MCF 10A (cell line): Measurements from ENCODE around the gene FBF1. TPM values are rescaled to one million over a fixed set of nuclear protein-coding genes. Genes with fewer than 3 reads are reported as not detected.

Experiments
- BruUV-seq: library from RNA; stranded (reverse); fragments of 400-500 nt; replicated peaks from 2 replicates; lab custom pipeline; 2021; lab: Mats Ljungman, UMichigan
- CTCF ChIA-PET: fragments of 300-600 bp; sonication (Branson Sonifier 250); formaldehyde crosslinking; extraction: SDS; loops from one replicate; lab custom pipeline; 2021; ENCODE audit warnings: antibody characterized with exemption, inconsistent platforms; lab: Yijun Ruan, JAX
- POLR2A ChIA-PET: fragments of 300-600, 350-650 bp; sonication (Branson Sonifier 250); formaldehyde crosslinking; extraction: SDS; loops from one replicate; lab custom pipeline; 2020; ENCODE audit warnings: antibody characterized with exemption, inconsistent platforms; lab: Yijun Ruan, JAX
- DNase-seq: peaks from one replicate; pipeline ENCODE4 v3.0.0-alpha.2; 2018; ENCODE audit not compliant: unreplicated experiment
- H3K27ac Mint-ChIP-seq: one replicate; pipeline ENCODE4 v1.8.0; 2022; ENCODE audit warnings: mild to moderate bottlenecking, low read depth, mixed read lengths; ENCODE audit not compliant: unreplicated experiment
- H3K27me3 Mint-ChIP-seq: one replicate; pipeline ENCODE4 v1.8.0; 2022; ENCODE audit warnings: mixed read lengths; ENCODE audit not compliant: insufficient read depth, unreplicated experiment
- H3K36me3 Mint-ChIP-seq: one replicate; pipeline ENCODE4 v1.8.0; 2022; ENCODE audit warnings: mild to moderate bottlenecking, moderate library complexity, mixed read lengths; ENCODE audit not compliant: insufficient read depth, unreplicated experiment
- H3K4me1 Mint-ChIP-seq: one replicate; pipeline ENCODE4 v1.8.0; 2022; ENCODE audit warnings: mixed read lengths; ENCODE audit not compliant: insufficient read depth, unreplicated experiment
- H3K4me3 Mint-ChIP-seq: one replicate; pipeline ENCODE4 v1.8.0; 2022; ENCODE audit warnings: mild to moderate bottlenecking, moderate library complexity, mixed read lengths; ENCODE audit not compliant: unreplicated experiment
- H3K9me3 Mint-ChIP-seq: one replicate; pipeline ENCODE4 v1.8.0; 2022; ENCODE audit warnings: mixed read lengths; ENCODE audit not compliant: unreplicated experiment
- CTCF ChIP-seq: fragments of 200-600 bp; IDR thresholded peaks from one replicate; pipeline ENCODE4 v1.8.0; 2022; ENCODE audit warnings: antibody characterized with exemption, mild to moderate bottlenecking; ENCODE audit not compliant: unreplicated experiment
- intact Hi-C: fragments of 100-400 bp; cut with micrococcal nuclease; formaldehyde crosslinking; loops from 2 replicates; pipeline ENCODE4 v1.14.1; 2022
- total RNA-seq: library from RNA; stranded (reverse); gene quantifications from 2 replicates; pipeline ENCODE4 v1.2.3, GENCODE V29; 2022

The FBF1 gene
- total RNA-seq, 1 experiment from 2014 or later = 14.0 TPM

GRCh38 chr17:75910699-75911098 lies 30.1 kb downstream of the FBF1 start:
- no peak for TF ChIP-seq CTCF
- ChIA-PET CTCF (interaction anchor here (1.2 to 1.6 kb wide), 3 partner anchors 35 to 95 kb away, joined by 3 to 6 read pairs (median 3); no protein-coding TSS in a partner anchor), POLR2A (interaction anchor here (1.6 kb wide), 1 partner anchor 17 kb away, joined by 5 read pairs; no protein-coding TSS in a partner anchor)
- H3K36me3 Mint-ChIP-seq = peaks cover 13% of the 10 kb centered on the region
- no peak for DNase-seq
- peaks cover 22% of the 10 kb centered on the region for H3K4me1 Mint-ChIP-seq
- intact Hi-C loops = no loop called here
- H3K9me3 Mint-ChIP-seq = no peaks in the 10 kb centered on the region
- BruUV-seq = no TSS peak
- no peaks in the 10 kb centered on the region for H3K27me3 Mint-ChIP-seq
- no peak overlapping the region for H3K4me3 Mint-ChIP-seq
- no peak overlapping the region for H3K27ac Mint-ChIP-seq

GRCh38 chr17:75909812-75910274 lies 31.0 kb downstream of the FBF1 start:
- ChIA-PET CTCF (interaction anchor here (0.5 to 1.6 kb wide), 5 partner anchors 34 to 506 kb away, joined by 3 to 6 read pairs (median 3); no protein-coding TSS in a partner anchor), POLR2A (interaction anchor here (0.5 to 1.6 kb wide), 11 partner anchors 9 to 166 kb away, joined by 3 to 6 read pairs (median 4); partner anchors contain the start of genes FBF1 and TRIM65)
- H3K27ac Mint-ChIP-seq = no peak overlapping the region
- DNase-seq = peak; percentile 56
- H3K27me3 Mint-ChIP-seq = no peaks in the 10 kb centered on the region
- H3K4me1 Mint-ChIP-seq = peaks cover 22% of the 10 kb centered on the region
- H3K4me3 Mint-ChIP-seq = peak overlapping the region; percentile 46
- no peaks in the 10 kb centered on the region for H3K9me3 Mint-ChIP-seq
- intact Hi-C loops = loop anchor here (5.0 kb wide), 1 partner anchor 272 kb away; no protein-coding TSS in a partner anchor
- BruUV-seq = no TSS peak
- no peak for TF ChIP-seq CTCF
- peaks cover 13% of the 10 kb centered on the region for H3K36me3 Mint-ChIP-seq

GRCh38 chr17:75909051-75909811 lies 31.6 kb downstream of the FBF1 start:
- peaks cover 13% of the 10 kb centered on the region for H3K36me3 Mint-ChIP-seq
- peak; percentile 57 for DNase-seq
- no TSS peak for BruUV-seq
- ChIA-PET CTCF (interaction anchor here (0.5 to 1.6 kb wide), 7 partner anchors 33 to 506 kb away, joined by 3 to 6 read pairs (median 3); no protein-coding TSS in a partner anchor), POLR2A (interaction anchor here (0.5 to 1.6 kb wide), 12 partner anchors 9 to 167 kb away, joined by 3 to 6 read pairs (median 4); partner anchors contain the start of gene TRIM65)
- no peak overlapping the region for H3K27ac Mint-ChIP-seq
- H3K9me3 Mint-ChIP-seq = no peaks in the 10 kb centered on the region
- H3K4me3 Mint-ChIP-seq = no peak overlapping the region
- intact Hi-C loops = loop anchor here (5.0 kb wide), 1 partner anchor 273 kb away; no protein-coding TSS in a partner anchor
- H3K27me3 Mint-ChIP-seq = no peaks in the 10 kb centered on the region
- peaks cover 22% of the 10 kb centered on the region for H3K4me1 Mint-ChIP-seq
- no peak for TF ChIP-seq CTCF

- Mint-ChIP-seq H3K9me3 (no peaks in the 10 kb centered on the region), H3K36me3 (peaks cover 13% of the 10 kb centered on the region), H3K27ac (no peak overlapping the region), H3K4me3 (no peak overlapping the region), H3K27me3 (no peaks in the 10 kb centered on the region), H3K4me1 (peaks cover 22% of the 10 kb centered on the region)
- TF ChIP-seq CTCF = no peak
- no TSS peak for BruUV-seq
- intact Hi-C loops = loop anchor here (5.0 kb wide), 1 partner anchor 274 kb away; no protein-coding TSS in a partner anchor
- POLR2A ChIA-PET = interaction anchor here (0.8 to 1.6 kb wide), 4 partner anchors 9 to 12 kb away, joined by 3 to 4 read pairs (median 4); no protein-coding TSS in a partner anchor
- no peak for DNase-seq
- CTCF ChIA-PET = no interaction called here
Observed at GRCh38 chr17:75908201-75908600, 32.6 kb downstream of the FBF1 start.
